ENCODE results near the gene MOB3A.
"Not testable (repeated sequence)": the region's sequence is repeated elsewhere in the genome, so short reads cannot be mapped to it uniquely, and the experiment has no call there.

The MOB3A gene

GRCh38 chr19:2129892-2130770 is 34.0 kb upstream of the MOB3A start:
- no peaks in the 10 kb centered on the region; the same call in 1 of the 2 replicates for H3K79me2 ChIP-seq (ENCODE audit: control insufficient read depth, low read length)
- H4K20me1 ChIP-seq (ENCODE audit: control insufficient read depth, insufficient read depth, low read depth, low read length), result no peaks in the 10 kb centered on the region
- no peaks in the 10 kb centered on the region for H3K27me3 ChIP-seq (ENCODE audit: control insufficient read depth, low read length)
- no peak overlapping the region for H3K27ac ChIP-seq (ENCODE audit: low read depth, low read length)
- H3F3A ChIP-seq (ENCODE audit: control insufficient read depth, insufficient read depth), result no peaks in the 10 kb centered on the region
- no peaks in the 10 kb centered on the region for H3K9me2 ChIP-seq (replicated peaks; ENCODE audit: control insufficient read depth, low read length)
- no peaks in the 10 kb centered on the region for H3K9me3 ChIP-seq (ENCODE audit: control insufficient read depth, insufficient read depth, low read length)
- TF ChIP-seq CTCF (IDR thresholded peaks at IDR 0.05; ENCODE audit: low read depth, low read length, poor library complexity, severe bottlenecking), result no peak
- TF ChIP-seq EZH2phosphoT487 (IDR thresholded peaks at IDR 0.05; ENCODE audit: borderline replicate concordance, low read length), result no peak
- H3K4me2 ChIP-seq (ENCODE audit: low read length), result no peak overlapping the region
- H3K4me1 ChIP-seq (ENCODE audit: control insufficient read depth, low read length), result no peaks in the 10 kb centered on the region
- peaks cover 41% of the 10 kb centered on the region for H3K36me3 ChIP-seq (ENCODE audit: control insufficient read depth, low read length)
- no peak overlapping the region for H3K4me3 ChIP-seq (ENCODE audit: low read length)

- H3F3A ChIP-seq (ENCODE audit: control insufficient read depth, insufficient read depth), result no peaks in the 10 kb centered on the region
- H3K4me2 ChIP-seq (ENCODE audit: low read length), result no peak overlapping the region
- no peak for TF ChIP-seq CTCF (IDR thresholded peaks at IDR 0.05; ENCODE audit: low read depth, low read length, poor library complexity, severe bottlenecking)
- TF ChIP-seq EZH2phosphoT487 (IDR thresholded peaks at IDR 0.05; ENCODE audit: borderline replicate concordance, low read length), result no peak
- no peaks in the 10 kb centered on the region for H3K9me3 ChIP-seq (ENCODE audit: control insufficient read depth, insufficient read depth, low read length)
- no peaks in the 10 kb centered on the region for H3K4me1 ChIP-seq (ENCODE audit: control insufficient read depth, low read length)
- H3K36me3 ChIP-seq (ENCODE audit: control insufficient read depth, low read length), result peaks cover 41% of the 10 kb centered on the region
- H3K4me3 ChIP-seq (ENCODE audit: low read length), result no peak overlapping the region
- H3K27me3 ChIP-seq (ENCODE audit: control insufficient read depth, low read length), result no peaks in the 10 kb centered on the region
- no peaks in the 10 kb centered on the region for H3K9me2 ChIP-seq (replicated peaks; ENCODE audit: control insufficient read depth, low read length)
- no peak overlapping the region for H3K27ac ChIP-seq (ENCODE audit: low read depth, low read length)
- no peaks in the 10 kb centered on the region; the same call in 1 of the 2 replicates for H3K79me2 ChIP-seq (ENCODE audit: control insufficient read depth, low read length)
- no peaks in the 10 kb centered on the region for H4K20me1 ChIP-seq (ENCODE audit: control insufficient read depth, insufficient read depth, low read depth, low read length)
These were observed 33.4 kb upstream of the MOB3A start for GRCh38 chr19:2129486-2129885.

DNA sequence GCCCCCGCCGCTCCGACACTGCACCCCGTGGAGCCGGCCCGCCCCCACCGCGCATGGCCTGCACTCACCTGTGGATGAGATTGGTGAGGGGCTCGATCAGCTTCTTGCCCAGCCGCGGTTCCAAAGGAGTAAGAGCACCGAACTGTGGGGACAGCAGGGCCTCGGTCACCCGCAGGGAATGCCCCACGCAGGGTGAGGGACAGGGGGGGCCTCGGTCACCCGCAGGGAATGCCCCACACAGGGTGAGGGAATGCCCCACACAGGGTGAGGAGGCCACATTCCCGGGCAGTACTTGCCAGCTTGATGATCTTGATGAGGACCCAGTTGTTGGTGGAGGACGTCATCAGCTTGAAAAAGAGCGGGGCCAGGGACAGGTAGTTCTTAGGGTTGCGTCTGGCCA is 32.9 kb upstream of the MOB3A start:
- H3K4me2 ChIP-seq (ENCODE audit: low read length), result no peak overlapping the region
- H4K20me1 ChIP-seq (ENCODE audit: control insufficient read depth, insufficient read depth, low read depth, low read length), result no peaks in the 10 kb centered on the region
- H3F3A ChIP-seq (ENCODE audit: control insufficient read depth, insufficient read depth), result no peaks in the 10 kb centered on the region
- H3K9me3 ChIP-seq (ENCODE audit: control insufficient read depth, insufficient read depth, low read length), result no peaks in the 10 kb centered on the region
- H3K27ac ChIP-seq (ENCODE audit: low read depth, low read length), result no peak overlapping the region
- H3K4me1 ChIP-seq (ENCODE audit: control insufficient read depth, low read length), result no peaks in the 10 kb centered on the region
- no peak overlapping the region for H3K4me3 ChIP-seq (ENCODE audit: low read length)
- peaks cover 41% of the 10 kb centered on the region for H3K36me3 ChIP-seq (ENCODE audit: control insufficient read depth, low read length)
- TF ChIP-seq EZH2phosphoT487 (IDR thresholded peaks at IDR 0.05; ENCODE audit: borderline replicate concordance, low read length), result no peak
- no peak for TF ChIP-seq CTCF (IDR thresholded peaks at IDR 0.05; ENCODE audit: low read depth, low read length, poor library complexity, severe bottlenecking)
- H3K27me3 ChIP-seq (ENCODE audit: control insufficient read depth, low read length), result no peaks in the 10 kb centered on the region
- no peaks in the 10 kb centered on the region; the same call in 1 of the 2 replicates for H3K79me2 ChIP-seq (ENCODE audit: control insufficient read depth, low read length)
- no peaks in the 10 kb centered on the region for H3K9me2 ChIP-seq (replicated peaks; ENCODE audit: control insufficient read depth, low read length)

DNA sequence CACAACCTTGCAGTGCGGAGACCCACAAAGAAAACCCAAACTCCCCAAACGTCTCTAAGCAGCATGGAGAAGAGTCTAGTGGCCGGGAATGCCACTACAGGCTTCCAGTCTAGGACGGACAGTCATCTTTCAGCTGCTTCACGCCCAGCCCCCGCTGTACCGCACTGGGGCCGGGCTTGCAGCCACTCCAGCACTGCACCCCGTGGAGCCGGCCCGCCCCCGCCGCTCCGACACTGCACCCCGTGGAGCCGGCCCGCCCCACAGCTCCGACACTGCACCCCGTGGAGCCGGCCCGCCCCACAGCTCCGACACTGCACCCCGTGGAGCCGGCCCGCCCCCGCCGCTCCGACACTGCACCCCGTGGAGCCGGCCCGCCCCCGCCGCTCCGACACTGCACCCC is 32.1 kb upstream of the MOB3A start:
- H3K36me3 ChIP-seq (ENCODE audit: control insufficient read depth, low read length), result peaks cover 47% of the 10 kb centered on the region
- H4K20me1 ChIP-seq (ENCODE audit: control insufficient read depth, insufficient read depth, low read depth, low read length); H3F3A ChIP-seq (ENCODE audit: control insufficient read depth, insufficient read depth); H3K9me3 ChIP-seq (ENCODE audit: control insufficient read depth, insufficient read depth, low read length); H3K4me1 ChIP-seq (ENCODE audit: control insufficient read depth, low read length); H3K79me2 ChIP-seq (ENCODE audit: control insufficient read depth, low read length); H3K27me3 ChIP-seq (ENCODE audit: control insufficient read depth, low read length); H3K4me2 ChIP-seq (ENCODE audit: low read length); H3K27ac ChIP-seq (ENCODE audit: low read depth, low read length); H3K9me2 ChIP-seq (replicated peaks; ENCODE audit: control insufficient read depth, low read length); H3K4me3 ChIP-seq (ENCODE audit: low read length): not testable (repeated sequence)
